ENCODE data around the gene VEGFB.

The VEGFB gene

DNA sequence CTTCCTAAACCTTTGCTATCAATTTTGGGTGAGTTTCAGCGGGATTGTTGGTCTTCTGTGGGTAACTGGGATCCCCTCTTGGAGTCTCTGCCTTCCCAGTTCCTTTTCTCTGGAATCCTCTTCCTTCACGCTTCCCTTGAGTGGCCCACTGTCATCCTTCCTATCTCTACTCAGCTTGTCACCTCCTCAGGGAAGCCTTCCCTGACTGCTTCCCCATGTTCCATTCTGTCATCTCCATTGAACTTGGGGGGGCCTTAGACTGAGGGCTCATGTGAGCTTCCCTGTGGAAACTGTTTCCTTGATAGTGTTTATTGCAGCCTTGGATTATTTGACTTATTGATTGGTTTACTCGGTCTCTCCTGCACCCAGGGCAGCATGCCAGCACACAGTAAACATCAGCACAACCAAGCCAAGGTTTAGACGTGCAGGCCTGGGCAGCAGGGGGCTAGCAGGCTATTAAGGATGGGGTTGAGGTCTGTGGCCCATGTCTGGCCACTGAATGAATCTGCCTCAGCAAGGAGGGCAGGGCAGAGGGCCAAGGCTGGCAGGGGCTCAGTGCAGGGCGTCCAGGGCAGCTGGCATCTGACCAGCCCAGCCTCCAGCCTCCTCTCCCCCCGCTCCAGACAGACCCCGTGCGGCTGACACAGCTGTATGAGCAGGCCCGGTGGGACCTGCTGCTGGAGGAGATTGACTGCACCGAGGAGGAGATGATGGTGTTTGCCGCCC is 15.6 kb upstream of the VEGFB start:
- H3K9me3 ChIP-seq (ENCODE audit: control insufficient read depth, low read length) = no peaks in the 10 kb centered on the region
- H3K9ac ChIP-seq (ENCODE audit: low read length) = no peak overlapping the region
- H3K27me3 ChIP-seq (replicated peaks; ENCODE audit: control insufficient read depth, insufficient read depth, low read length) = no peaks in the 10 kb centered on the region
- no peaks in the 10 kb centered on the region for H3K36me3 ChIP-seq (ENCODE audit: control insufficient read depth, insufficient read depth, low read length, severe bottlenecking)
- H3K4me3 ChIP-seq (ENCODE audit: low read length) = no peak overlapping the region
- H3K4me1 ChIP-seq (ENCODE audit: control insufficient read depth, insufficient read depth, low read length) = peaks cover 7% of the 10 kb centered on the region
- no peak for DNase-seq (ENCODE audit: low read depth)

DNA sequence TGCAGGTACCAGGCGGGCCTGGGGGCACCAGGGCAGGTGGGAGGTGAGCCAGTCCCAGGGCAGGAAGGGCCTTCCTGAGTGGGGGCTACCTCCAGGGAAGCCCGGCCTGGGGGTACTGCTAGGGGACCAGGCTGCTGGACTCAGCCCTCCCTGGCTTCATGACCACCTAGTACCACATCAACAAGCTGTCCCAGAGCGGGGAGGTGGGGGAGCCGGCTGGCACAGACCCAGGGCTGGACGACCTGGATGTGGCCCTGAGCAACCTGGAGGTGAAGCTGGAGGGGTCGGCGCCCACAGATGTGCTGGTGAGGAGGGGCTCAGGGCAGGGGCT is 15.1 kb upstream of the VEGFB start:
- no peak overlapping the region for H3K4me3 ChIP-seq (ENCODE audit: low read length)
- H3K27me3 ChIP-seq (replicated peaks; ENCODE audit: control insufficient read depth, insufficient read depth, low read length) = no peaks in the 10 kb centered on the region
- no peaks in the 10 kb centered on the region for H3K36me3 ChIP-seq (ENCODE audit: control insufficient read depth, insufficient read depth, low read length, severe bottlenecking)
- H3K9ac ChIP-seq (ENCODE audit: low read length) = no peak overlapping the region
- H3K9me3 ChIP-seq (ENCODE audit: control insufficient read depth, low read length) = no peaks in the 10 kb centered on the region
- DNase-seq (ENCODE audit: low read depth) = no peak
- peaks cover 7% of the 10 kb centered on the region for H3K4me1 ChIP-seq (ENCODE audit: control insufficient read depth, insufficient read depth, low read length)

DNA sequence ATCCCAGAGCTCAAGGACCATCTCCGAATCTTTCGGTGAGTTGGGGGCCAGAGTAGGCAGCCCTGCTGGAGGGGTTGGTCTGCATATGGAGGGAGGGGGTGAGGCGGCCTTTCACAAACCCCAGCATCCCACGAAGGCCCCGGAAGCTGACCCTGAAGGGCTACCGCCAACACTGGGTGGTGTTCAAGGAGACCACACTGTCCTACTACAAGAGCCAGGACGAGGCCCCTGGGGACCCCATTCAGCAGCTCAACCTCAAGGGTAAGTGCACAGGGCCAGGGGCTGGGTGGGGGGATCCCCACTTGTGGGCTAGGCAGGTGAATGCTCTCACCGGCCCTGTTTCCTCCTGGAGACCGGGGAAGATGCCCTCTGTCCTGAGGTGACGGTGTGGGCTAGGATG is 14.6 kb upstream of the VEGFB start:
- H3K4me1 ChIP-seq (ENCODE audit: control insufficient read depth, insufficient read depth, low read length) = peaks cover 7% of the 10 kb centered on the region
- H3K9me3 ChIP-seq (ENCODE audit: control insufficient read depth, low read length) = no peaks in the 10 kb centered on the region
- no peaks in the 10 kb centered on the region for H3K27me3 ChIP-seq (replicated peaks; ENCODE audit: control insufficient read depth, insufficient read depth, low read length)
- no peak for DNase-seq (ENCODE audit: low read depth)
- no peak overlapping the region for H3K9ac ChIP-seq (ENCODE audit: low read length)
- H3K36me3 ChIP-seq (ENCODE audit: control insufficient read depth, insufficient read depth, low read length, severe bottlenecking) = no peaks in the 10 kb centered on the region
- no peak overlapping the region for H3K4me3 ChIP-seq (ENCODE audit: low read length)

DNA sequence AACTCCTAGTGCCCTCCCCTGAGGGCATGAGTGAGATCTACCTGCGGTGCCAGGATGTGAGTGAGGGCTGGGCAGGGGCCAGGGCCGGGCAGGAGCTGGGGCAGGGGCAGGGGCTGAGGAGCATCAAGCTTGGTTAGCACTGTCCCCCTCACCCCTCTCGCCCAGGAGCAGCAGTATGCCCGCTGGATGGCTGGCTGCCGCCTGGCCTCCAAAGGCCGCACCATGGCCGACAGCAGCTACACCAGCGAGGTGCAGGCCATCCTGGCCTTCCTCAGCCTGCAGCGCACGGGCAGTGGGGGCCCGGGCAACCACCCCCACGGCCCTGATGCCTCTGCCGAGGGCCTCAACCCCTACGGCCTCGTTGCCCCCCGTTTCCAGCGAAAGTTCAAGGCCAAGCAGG is 14.1 kb upstream of the VEGFB start:
- Histone ChIP-seq H3K36me3 (ENCODE audit: control insufficient read depth, insufficient read depth, low read length, severe bottlenecking) (no peaks in the 10 kb centered on the region), H3K9me3 (ENCODE audit: control insufficient read depth, low read length) (no peaks in the 10 kb centered on the region), H3K27me3 (replicated peaks; ENCODE audit: control insufficient read depth, insufficient read depth, low read length) (no peaks in the 10 kb centered on the region), H3K4me3 (ENCODE audit: low read length) (no peak overlapping the region), H3K9ac (ENCODE audit: low read length) (no peak overlapping the region), H3K4me1 (ENCODE audit: control insufficient read depth, insufficient read depth, low read length) (peaks cover 4% of the 10 kb centered on the region)
- DNase-seq (ENCODE audit: low read depth) = no peak

DNA sequence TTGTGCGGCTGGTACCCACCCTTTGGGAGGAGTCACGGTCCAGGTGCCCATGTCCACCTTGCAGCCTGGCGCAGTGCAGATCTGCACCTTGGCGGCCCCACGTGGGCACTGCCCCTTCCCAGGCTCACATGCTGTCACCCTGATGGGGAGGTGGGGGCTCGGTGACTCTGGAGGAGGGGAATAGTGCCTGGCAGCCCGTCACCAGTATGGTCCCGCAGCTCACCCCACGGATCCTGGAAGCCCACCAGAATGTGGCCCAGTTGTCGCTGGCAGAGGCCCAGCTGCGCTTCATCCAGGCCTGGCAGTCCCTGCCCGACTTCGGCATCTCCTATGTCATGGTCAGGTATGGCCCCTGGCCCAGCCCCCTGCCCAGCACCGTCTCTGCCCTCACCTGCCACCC is 13.6 kb upstream of the VEGFB start:
- DNase-seq (ENCODE audit: low read depth) = no peak
- H3K36me3 ChIP-seq (ENCODE audit: control insufficient read depth, insufficient read depth, low read length, severe bottlenecking) = no peaks in the 10 kb centered on the region
- H3K9me3 ChIP-seq (ENCODE audit: control insufficient read depth, low read length) = no peaks in the 10 kb centered on the region
- peaks cover 4% of the 10 kb centered on the region for H3K4me1 ChIP-seq (ENCODE audit: control insufficient read depth, insufficient read depth, low read length)
- no peak overlapping the region for H3K4me3 ChIP-seq (ENCODE audit: low read length)
- H3K27me3 ChIP-seq (replicated peaks; ENCODE audit: control insufficient read depth, insufficient read depth, low read length) = no peaks in the 10 kb centered on the region
- H3K9ac ChIP-seq (ENCODE audit: low read length) = no peak overlapping the region

DNA sequence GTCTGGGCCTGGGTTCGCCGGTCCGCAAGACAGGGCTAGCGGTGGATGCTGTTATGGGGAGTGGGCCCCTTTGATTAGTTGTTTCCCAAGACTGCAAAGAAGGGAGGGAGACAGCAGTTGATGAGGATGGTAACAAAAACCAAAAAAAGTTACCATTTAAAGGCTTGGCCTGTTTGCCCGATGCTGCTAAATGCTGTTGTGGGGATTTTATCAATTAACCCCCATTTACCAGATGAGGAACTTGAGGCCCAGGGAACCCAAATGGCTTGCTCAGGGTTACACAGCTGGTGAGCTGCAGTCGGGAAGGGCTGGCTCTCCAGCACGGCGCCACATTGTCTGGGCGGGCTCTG is 11.8 kb upstream of the VEGFB start:
- Histone ChIP-seq H3K4me3 (ENCODE audit: low read length) (no peak overlapping the region), H3K27me3 (replicated peaks; ENCODE audit: control insufficient read depth, insufficient read depth, low read length) (no peaks in the 10 kb centered on the region), H3K9me3 (ENCODE audit: control insufficient read depth, low read length) (no peaks in the 10 kb centered on the region), H3K9ac (ENCODE audit: low read length) (no peak overlapping the region), H3K4me1 (ENCODE audit: control insufficient read depth, insufficient read depth, low read length) (peaks cover 14% of the 10 kb centered on the region), H3K36me3 (ENCODE audit: control insufficient read depth, insufficient read depth, low read length, severe bottlenecking) (no peaks in the 10 kb centered on the region)
- DNase-seq (ENCODE audit: low read depth) = no peak

DNA sequence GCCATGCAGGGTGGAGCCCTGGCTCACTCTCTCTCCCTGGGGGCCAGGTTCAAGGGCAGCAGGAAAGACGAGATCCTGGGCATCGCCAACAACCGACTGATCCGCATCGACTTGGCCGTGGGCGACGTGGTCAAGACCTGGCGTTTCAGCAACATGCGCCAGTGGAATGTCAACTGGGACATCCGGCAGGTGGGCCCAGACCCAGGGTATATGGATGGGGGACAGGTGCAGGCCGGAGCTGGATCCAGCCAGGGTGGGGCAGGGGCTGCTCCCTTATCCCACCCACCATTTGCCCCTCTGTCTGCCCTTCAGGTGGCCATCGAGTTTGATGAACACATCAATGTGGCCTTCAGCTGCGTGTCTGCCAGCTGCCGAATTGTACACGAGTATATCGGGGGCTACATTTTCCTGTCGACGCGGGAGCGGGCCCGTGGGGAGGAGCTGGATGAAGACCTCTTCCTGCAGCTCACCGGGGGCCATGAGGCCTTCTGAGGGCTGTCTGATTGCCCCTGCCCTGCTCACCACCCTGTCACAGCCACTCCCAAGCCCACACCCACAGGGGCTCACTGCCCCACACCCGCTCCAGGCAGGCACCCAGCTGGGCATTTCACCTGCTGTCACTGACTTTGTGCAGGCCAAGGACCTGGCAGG is 11.3 kb upstream of the VEGFB start:
- H3K4me1 ChIP-seq (ENCODE audit: control insufficient read depth, insufficient read depth, low read length) = peaks cover 15% of the 10 kb centered on the region
- no peak overlapping the region for H3K9ac ChIP-seq (ENCODE audit: low read length)
- no peak overlapping the region for H3K4me3 ChIP-seq (ENCODE audit: low read length)
- no peak for DNase-seq (ENCODE audit: low read depth)
- no peaks in the 10 kb centered on the region for H3K9me3 ChIP-seq (ENCODE audit: control insufficient read depth, low read length)
- no peaks in the 10 kb centered on the region for H3K36me3 ChIP-seq (ENCODE audit: control insufficient read depth, insufficient read depth, low read length, severe bottlenecking)
- no peaks in the 10 kb centered on the region for H3K27me3 ChIP-seq (replicated peaks; ENCODE audit: control insufficient read depth, insufficient read depth, low read length)

DNA sequence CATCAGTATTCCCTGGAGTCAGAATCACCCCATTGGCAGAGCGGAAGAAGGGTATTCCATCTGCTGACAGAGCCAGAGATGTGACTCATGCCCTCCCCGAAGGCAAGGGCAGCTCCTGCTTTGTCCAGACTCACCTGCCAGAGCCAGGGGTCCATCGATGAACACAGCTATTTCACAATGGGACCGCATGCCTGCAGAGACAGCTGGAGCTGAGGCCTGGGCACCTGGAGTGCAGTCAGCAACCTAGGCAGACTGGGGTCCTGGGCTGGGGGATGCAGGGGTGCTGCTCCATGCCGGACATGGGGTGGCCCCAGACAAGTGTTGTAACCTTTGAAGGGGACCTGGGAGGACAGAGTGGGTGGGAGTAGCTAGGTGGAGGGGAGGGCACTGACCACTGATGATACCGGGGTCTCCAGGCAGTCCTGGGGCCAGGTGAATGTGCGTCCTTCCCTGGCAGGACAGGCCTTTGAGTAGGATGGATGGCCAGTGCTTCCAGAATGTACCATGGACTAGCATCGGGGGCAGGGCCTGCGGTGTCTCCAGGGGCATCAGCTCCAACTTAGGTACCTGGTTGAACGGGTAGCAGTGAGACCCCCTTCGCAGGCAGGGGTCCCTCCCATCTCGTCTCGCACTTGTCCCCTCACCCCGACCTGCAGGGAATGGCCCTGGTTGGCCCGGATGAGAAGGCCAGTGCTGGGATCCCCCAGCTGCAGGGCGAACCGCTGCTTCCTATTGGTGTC is 10.1 kb upstream of the VEGFB start:
- Histone ChIP-seq H3K4me1 (ENCODE audit: control insufficient read depth, insufficient read depth, low read length) (peaks cover 15% of the 10 kb centered on the region), H3K9ac (ENCODE audit: low read length) (peak overlapping the region; percentile 97), H3K9me3 (ENCODE audit: control insufficient read depth, low read length) (no peaks in the 10 kb centered on the region), H3K27me3 (replicated peaks; ENCODE audit: control insufficient read depth, insufficient read depth, low read length) (no peaks in the 10 kb centered on the region), H3K4me3 (ENCODE audit: low read length) (no peak overlapping the region), H3K36me3 (ENCODE audit: control insufficient read depth, insufficient read depth, low read length, severe bottlenecking) (no peaks in the 10 kb centered on the region)
- DNase-seq (ENCODE audit: low read depth) = no peak

DNA sequence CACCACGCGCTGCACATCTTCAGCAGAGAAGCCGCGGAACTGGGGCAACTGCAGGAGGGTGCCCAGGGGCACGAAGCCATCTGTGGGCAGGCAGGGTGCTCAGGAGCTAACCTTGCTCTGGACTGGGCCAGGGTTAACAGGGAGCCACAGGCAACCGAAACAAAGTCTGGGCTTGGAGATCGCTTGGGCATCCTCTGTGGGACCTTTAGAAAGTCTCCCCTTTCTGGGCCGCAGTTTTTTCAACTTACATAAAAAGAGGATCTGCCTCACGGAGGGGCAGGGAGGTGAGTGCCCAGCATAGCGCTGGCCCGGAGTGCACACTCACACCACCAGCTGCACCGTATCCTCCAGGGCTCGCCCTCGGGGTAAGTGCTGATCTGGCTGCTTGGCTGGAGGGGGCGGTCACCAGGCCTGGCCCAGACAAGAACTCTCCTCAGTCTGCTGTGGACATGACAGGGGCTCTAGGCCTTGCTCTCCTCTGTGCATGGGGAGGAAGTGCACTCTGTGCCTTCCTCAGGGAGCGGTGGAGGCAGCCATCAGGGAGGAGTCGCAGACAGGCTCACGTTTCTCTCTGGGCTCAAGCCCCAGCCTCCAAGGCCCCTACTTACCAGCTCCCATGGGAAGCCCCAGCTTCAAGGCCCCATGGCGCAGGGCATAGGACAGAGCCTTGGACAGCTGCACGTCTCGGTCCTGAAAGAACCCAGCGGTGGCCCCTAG is 9.3 kb upstream of the VEGFB start:
- Histone ChIP-seq H3K4me3 (ENCODE audit: low read length) (peak overlapping the region; percentile 98), H3K9ac (ENCODE audit: low read length) (peak overlapping the region; percentile 97)
- DNase-seq (ENCODE audit: low read depth) = peak; percentile 22

DNA sequence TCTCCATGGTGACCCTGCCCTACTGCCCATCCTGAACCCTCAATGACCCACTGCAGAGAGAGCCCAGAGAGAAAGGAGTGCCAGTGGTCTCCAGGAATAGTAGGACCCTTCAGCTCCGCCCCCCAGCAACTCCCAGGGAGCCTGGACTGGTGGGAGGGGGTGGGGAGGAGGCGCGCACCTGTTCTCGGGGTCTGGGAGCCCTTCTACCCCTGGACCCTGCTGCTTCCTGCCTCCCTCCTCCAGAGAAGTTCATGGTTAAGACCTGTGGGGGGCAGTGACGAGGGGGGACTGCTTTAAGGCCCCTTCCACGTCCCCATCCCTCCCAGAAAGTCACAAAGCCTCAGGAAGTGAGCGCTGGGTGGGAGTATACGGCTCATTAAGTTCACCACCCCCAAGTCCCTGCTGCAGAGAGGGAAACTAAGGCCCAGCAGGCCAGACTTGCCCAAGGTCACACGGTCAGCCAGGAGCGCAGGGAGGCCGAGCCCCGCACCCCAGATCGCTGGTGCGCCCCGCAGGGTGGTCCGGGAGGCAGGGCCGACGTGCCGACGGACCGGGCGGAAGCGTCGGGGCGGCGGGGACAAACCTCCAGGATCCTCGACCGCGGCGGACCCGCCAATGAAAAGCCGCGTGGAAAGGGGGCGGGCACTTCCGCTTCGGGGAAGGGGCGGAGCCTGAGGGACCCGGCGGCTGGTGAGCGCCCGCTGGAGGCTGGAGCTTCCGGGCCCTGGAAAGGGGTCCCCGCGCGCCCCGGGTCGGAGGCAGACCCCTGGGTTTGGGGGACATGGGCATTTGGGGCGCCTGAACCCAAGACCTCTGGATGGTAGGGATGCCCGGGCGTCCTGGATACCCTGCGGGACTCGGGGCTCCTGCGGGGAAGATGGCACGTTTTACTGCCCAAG is 8.5 kb upstream of the VEGFB start, which contains the start of the genes NUDT22 and TRPT1:
Gene NUDT22 (plus strand): TSS at position 667 of the 899 bp plus-strand sequence. CDS start 379 bp downstream, outside the sequence.
Gene TRPT1 (minus strand): TSS at position 579 of the 899 bp plus-strand sequence. CDS start 326 bp downstream, at position 253.
- no peaks in the 10 kb centered on the region for H3K36me3 ChIP-seq (ENCODE audit: control insufficient read depth, insufficient read depth, low read length, severe bottlenecking)
- peaks cover 22% of the 10 kb centered on the region for H3K4me1 ChIP-seq (ENCODE audit: control insufficient read depth, insufficient read depth, low read length)
- H3K9ac ChIP-seq (ENCODE audit: low read length) = peak within 1 kb of the TSS; percentile 97

More for the DNA sequence above, 9.3 kb upstream of the VEGFB start:
- H3K4me1 ChIP-seq (ENCODE audit: control insufficient read depth, insufficient read depth, low read length) = peaks cover 21% of the 10 kb centered on the region
- no peaks in the 10 kb centered on the region for H3K27me3 ChIP-seq (replicated peaks; ENCODE audit: control insufficient read depth, insufficient read depth, low read length)
- no peaks in the 10 kb centered on the region for H3K9me3 ChIP-seq (ENCODE audit: control insufficient read depth, low read length)
- H3K36me3 ChIP-seq (ENCODE audit: control insufficient read depth, insufficient read depth, low read length, severe bottlenecking) = no peaks in the 10 kb centered on the region

More for the DNA sequence above, 8.5 kb upstream of the VEGFB start, which contains the start of the genes NUDT22 and TRPT1:
- H3K9me3 ChIP-seq (ENCODE audit: control insufficient read depth, low read length) = no peaks in the 10 kb centered on the region
- DNase-seq (ENCODE audit: low read depth) = peak; percentile 95
- H3K27me3 ChIP-seq (replicated peaks; ENCODE audit: control insufficient read depth, insufficient read depth, low read length) = no peaks in the 10 kb centered on the region
- H3K4me3 ChIP-seq (ENCODE audit: low read length) = peak within 1 kb of the TSS; percentile 98
